Measurements from ENCODE around the gene ZFYVE26. TPM values are rescaled to one million over a fixed set of nuclear protein-coding genes. Genes with fewer than 3 reads are reported as not detected.

Gene ZFYVE26
- polyA plus RNA-seq, 2 of the 4 experiments (the other 2 are of a cell fraction), result 4.5 to 11.3 TPM

GRCh38 chr14:67765192-67765834 is 51.1 kb downstream of the ZFYVE26 start:
- ChIA-PET CTCF (interaction anchor here (0.7 to 1.8 kb wide), 3 partner anchors 12 to 61 kb away, joined by 3 to 5 read pairs (median 4); no protein-coding TSS in a partner anchor), POLR2A (no interaction called here)
- WGBS (ENCODE audit: missing lambda C conversion rate), result 73% methylated on average over 5 of the region's 5 CpGs
- FAIRE-seq (no peak), DNase-seq (ENCODE audit: low read depth in 1 of 2, low spot score in 1 of 2) (no peak), ATAC-seq (no peak)
- Histone ChIP-seq H3K27ac (no peak overlapping the region), H3K4me1 (peaks cover 10% of the 10 kb centered on the region; the same call in 2 of the 3 replicates), H3K4me3 (no peak overlapping the region), H3K4me2 (no peak overlapping the region), H3K9me3 (no peaks in the 10 kb centered on the region)
- no peak for TF ChIP-seq BHLHE40 (IDR thresholded peaks at IDR 0.05; ENCODE audit: low read depth, low read length)
- no peak for TF ChIP-seq EP300 (IDR thresholded peaks at IDR 0.05)
- TF ChIP-seq POLR2AphosphoS2 (conservative IDR thresholded peaks at IDR 0.05; ENCODE audit: low read length), result no peak
- TF ChIP-seq RAD21 (conservative IDR thresholded peaks at IDR 0.05 in 1 of 2, IDR thresholded peaks at IDR 0.05 in 1 of 2), result no peak

DNA sequence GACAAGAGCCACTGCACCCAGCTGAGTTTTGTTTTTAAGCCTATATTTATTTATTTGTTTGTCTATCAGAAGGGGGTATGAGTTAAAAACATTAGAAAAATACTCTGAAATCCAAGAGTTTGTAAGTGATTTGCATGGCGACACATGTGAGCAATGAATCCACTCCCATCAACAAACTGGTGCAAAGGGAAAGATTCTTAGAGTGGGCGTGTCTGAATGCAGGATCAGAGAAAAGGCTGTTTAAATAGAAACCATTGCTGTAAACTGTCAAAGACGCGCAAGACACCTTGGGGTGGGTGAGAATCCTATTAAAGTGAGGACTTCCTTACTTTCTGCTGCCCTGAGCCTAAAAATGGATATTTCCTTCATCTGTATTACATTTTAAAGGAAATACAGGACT is 51.9 kb downstream of the ZFYVE26 start:
- 86% methylated on average over 4 of the region's 4 CpGs for WGBS (ENCODE audit: missing lambda C conversion rate)
- Histone ChIP-seq H3K4me1 (peaks cover 10% of the 10 kb centered on the region; the same call in 2 of the 3 replicates), H3K4me3 (no peak overlapping the region), H3K27ac (no peak overlapping the region), H3K9me3 (no peaks in the 10 kb centered on the region), H3K4me2 (no peak overlapping the region)
- ChIA-PET CTCF (no interaction called here), POLR2A (no interaction called here)
- TF ChIP-seq NFE2L2 (conservative IDR thresholded peaks at IDR 0.05; ENCODE audit: low read length) (no peak), RARB (CRISPR knock-in tag; IDR thresholded peaks at IDR 0.05) (no peak), HOXB13 (CRISPR knock-in tag; IDR thresholded peaks at IDR 0.05; ENCODE audit: low read depth) (no peak), CEBPB (IDR thresholded peaks at IDR 0.05) (no peak), PBX3 (IDR thresholded peaks at IDR 0.05) (no peak), MAZ (IDR thresholded peaks at IDR 0.05; ENCODE audit: borderline replicate concordance, low read depth, low read length) (no peak), HEYL (CRISPR knock-in tag; IDR thresholded peaks at IDR 0.05) (no peak), REST (IDR thresholded peaks at IDR 0.05) (no peak), RCOR1 (IDR thresholded peaks at IDR 0.05; ENCODE audit: low read depth, low read length) (no peak), MAFK (IDR thresholded peaks at IDR 0.05; ENCODE audit: partially characterized antibody) (no peak), FOSB (CRISPR knock-in tag; IDR thresholded peaks at IDR 0.05) (no peak), MYC (IDR thresholded peaks at IDR 0.05; ENCODE audit: borderline replicate concordance, low read length) (no peak), RAD21 (conservative IDR thresholded peaks at IDR 0.05 in 1 of 2, IDR thresholded peaks at IDR 0.05 in 1 of 2) (no peak), SMC3 (IDR thresholded peaks at IDR 0.05) (no peak), ZSCAN20 (CRISPR knock-in tag; IDR thresholded peaks at IDR 0.05) (no peak), KDM1A (IDR thresholded peaks at IDR 0.05; ENCODE audit: low read depth) (no peak)
- TF ChIP-seq, protein P1, sequence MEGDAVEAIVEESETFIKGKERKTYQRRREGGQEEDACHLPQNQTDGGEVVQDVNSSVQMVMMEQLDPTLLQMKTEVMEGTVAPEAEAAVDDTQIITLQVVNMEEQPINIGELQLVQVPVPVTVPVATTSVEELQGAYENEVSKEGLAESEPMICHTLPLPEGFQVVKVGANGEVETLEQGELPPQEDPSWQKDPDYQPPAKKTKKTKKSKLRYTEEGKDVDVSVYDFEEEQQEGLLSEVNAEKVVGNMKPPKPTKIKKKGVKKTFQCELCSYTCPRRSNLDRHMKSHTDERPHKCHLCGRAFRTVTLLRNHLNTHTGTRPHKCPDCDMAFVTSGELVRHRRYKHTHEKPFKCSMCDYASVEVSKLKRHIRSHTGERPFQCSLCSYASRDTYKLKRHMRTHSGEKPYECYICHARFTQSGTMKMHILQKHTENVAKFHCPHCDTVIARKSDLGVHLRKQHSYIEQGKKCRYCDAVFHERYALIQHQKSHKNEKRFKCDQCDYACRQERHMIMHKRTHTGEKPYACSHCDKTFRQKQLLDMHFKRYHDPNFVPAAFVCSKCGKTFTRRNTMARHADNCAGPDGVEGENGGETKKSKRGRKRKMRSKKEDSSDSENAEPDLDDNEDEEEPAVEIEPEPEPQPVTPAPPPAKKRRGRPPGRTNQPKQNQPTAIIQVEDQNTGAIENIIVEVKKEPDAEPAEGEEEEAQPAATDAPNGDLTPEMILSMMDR (IDR thresholded peaks at IDR 0.05), result no peak
- TF ChIP-seq, protein P2, sequence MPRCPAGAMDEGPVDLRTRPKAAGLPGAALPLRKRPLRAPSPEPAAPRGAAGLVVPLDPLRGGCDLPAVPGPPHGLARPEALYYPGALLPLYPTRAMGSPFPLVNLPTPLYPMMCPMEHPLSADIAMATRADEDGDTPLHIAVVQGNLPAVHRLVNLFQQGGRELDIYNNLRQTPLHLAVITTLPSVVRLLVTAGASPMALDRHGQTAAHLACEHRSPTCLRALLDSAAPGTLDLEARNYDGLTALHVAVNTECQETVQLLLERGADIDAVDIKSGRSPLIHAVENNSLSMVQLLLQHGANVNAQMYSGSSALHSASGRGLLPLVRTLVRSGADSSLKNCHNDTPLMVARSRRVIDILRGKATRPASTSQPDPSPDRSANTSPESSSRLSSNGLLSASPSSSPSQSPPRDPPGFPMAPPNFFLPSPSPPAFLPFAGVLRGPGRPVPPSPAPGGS (IDR thresholded peaks at IDR 0.05), result no peak
- TF ChIP-seq, protein P3, sequence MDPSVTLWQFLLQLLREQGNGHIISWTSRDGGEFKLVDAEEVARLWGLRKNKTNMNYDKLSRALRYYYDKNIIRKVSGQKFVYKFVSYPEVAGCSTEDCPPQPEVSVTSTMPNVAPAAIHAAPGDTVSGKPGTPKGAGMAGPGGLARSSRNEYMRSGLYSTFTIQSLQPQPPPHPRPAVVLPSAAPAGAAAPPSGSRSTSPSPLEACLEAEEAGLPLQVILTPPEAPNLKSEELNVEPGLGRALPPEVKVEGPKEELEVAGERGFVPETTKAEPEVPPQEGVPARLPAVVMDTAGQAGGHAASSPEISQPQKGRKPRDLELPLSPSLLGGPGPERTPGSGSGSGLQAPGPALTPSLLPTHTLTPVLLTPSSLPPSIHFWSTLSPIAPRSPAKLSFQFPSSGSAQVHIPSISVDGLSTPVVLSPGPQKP (IDR thresholded peaks at IDR 0.05; ENCODE audit: low read depth, low read length), result no peak
- no peak for ATAC-seq
- FAIRE-seq, result no peak
- peak in 1 of 2 experiments; percentile 7 for DNase-seq (ENCODE audit: low read depth in 1 of 2, low spot score in 1 of 2)

All from A549 (cell line).